ENCODE measurements around the gene HEPHL1.
A peak's percentile ranks its signal among the peaks of the same experiment; 100 is the strongest.

HEPHL1 gene

DNA sequence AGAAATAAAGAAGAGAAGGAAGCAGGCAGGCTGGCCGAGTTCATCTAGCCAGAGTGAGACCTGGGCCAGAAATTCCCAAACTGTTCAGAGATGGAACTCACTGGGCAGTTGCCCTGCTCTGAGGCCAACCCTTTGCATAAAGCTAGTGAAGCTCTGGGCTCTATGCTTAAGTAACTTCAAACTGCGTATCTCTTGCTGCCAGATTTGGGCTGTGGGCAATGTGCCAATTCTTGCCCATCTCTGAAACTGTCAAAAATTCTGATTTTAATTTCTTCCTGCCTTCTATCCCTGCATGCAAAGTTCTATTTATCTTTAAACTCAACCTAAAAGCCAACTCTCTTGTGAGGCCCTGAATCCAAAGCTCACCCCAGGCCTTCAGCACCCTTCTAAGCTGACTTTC, 36.2 kb upstream of the HEPHL1 start:
- H3K4me3 ChIP-seq (ENCODE audit: low read length): no peak overlapping the region
- DNase-seq (ENCODE audit: low read depth): no peak
- TF ChIP-seq, protein P1, sequence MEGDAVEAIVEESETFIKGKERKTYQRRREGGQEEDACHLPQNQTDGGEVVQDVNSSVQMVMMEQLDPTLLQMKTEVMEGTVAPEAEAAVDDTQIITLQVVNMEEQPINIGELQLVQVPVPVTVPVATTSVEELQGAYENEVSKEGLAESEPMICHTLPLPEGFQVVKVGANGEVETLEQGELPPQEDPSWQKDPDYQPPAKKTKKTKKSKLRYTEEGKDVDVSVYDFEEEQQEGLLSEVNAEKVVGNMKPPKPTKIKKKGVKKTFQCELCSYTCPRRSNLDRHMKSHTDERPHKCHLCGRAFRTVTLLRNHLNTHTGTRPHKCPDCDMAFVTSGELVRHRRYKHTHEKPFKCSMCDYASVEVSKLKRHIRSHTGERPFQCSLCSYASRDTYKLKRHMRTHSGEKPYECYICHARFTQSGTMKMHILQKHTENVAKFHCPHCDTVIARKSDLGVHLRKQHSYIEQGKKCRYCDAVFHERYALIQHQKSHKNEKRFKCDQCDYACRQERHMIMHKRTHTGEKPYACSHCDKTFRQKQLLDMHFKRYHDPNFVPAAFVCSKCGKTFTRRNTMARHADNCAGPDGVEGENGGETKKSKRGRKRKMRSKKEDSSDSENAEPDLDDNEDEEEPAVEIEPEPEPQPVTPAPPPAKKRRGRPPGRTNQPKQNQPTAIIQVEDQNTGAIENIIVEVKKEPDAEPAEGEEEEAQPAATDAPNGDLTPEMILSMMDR (IDR thresholded peaks at IDR 0.05; ENCODE audit: insufficient read depth, low read depth, low read length, missing control alignments): no peak

DNA sequence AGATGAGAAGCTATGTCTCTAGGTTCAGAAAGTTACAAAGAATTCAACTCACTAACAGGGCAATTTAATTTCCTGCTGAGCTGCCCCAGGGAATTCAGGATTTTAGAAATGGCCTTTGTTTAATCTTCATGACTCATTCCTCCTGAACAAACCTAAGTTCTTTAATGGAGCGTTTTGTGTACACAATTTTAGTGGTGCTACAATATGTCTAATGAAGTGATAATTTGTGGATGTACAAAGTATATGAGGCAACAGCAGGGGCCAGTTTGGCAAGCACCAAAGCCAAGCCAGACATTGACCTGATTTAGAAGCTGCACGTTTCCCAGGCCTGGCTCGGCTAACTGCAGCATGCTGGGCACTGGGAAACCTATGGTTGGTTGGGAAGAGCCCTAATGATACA, 34.4 kb upstream of the HEPHL1 start:
- TF ChIP-seq, protein P1 (IDR thresholded peaks at IDR 0.05; ENCODE audit: insufficient read depth, low read depth, low read length, missing control alignments): no peak
- no peak overlapping the region for H3K4me3 ChIP-seq (ENCODE audit: low read length)
- peak; percentile 83 for DNase-seq (ENCODE audit: low read depth)

DNA sequence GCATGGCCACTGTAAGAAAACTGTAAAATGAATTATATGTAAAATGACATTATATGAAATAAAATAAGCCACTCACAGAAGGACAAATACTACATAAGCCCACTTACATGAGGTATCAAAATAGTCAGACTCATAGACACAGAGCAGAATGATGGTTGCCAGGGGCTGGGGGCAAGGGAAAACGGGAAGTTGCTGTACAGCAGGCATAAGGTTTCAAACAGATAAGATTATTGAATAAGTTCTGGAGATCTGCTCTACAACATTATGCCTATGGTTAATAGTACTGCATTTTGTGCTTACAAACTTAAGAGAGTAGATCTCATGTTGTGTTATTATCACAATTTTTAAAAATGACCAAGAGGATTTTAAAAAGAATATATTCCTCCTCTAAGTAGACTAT, 32.7 kb upstream of the HEPHL1 start:
- DNase-seq (ENCODE audit: low read depth): no peak
- H3K4me3 ChIP-seq (ENCODE audit: low read length): no peak overlapping the region
- TF ChIP-seq, protein P1 (IDR thresholded peaks at IDR 0.05; ENCODE audit: insufficient read depth, low read depth, low read length, missing control alignments): no peak

DNA sequence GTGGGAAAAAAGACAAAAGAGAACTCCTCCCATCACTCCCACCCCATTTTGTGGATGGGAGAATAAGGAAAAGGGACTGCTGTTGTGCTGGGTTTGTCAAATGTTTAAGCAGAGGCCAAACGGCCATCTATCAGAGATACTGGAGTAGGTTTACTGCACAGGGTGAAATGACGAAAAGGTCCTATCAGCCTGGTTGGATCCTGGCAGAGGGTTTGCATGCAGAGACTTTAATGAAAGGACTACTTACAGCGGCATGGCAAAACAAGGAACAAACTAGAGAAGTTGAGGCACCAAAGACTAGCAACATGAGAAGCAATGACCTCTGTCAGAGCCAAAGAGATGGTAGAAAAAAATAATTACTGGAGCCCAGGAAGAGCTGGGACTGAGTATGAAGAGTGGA, 32.2 kb upstream of the HEPHL1 start:
- no peak overlapping the region for H3K4me3 ChIP-seq (ENCODE audit: low read length)
- no peak for DNase-seq (ENCODE audit: low read depth)
- TF ChIP-seq, protein P1 (IDR thresholded peaks at IDR 0.05; ENCODE audit: insufficient read depth, low read depth, low read length, missing control alignments): no peak

DNA sequence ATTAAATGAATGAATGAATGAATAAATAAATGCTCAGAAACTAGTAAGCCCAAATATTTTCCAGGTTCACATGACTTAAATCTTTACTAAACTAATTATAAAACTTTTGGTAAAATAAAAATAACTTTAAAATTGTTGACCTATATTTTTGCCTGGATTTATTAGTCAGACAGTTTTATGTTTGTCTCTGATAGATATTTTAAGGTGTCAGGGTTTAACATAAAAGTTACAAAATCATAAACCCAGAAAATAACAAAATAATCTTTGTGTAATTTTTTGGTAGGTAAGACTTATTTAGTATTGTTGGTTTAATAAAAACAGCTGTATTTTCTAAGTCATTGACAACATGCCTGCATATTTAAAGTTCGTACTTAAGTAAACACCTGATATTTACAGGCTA, 27.4 kb upstream of the HEPHL1 start:
- no peak for DNase-seq (ENCODE audit: low read depth)
- no peak overlapping the region for H3K4me3 ChIP-seq (ENCODE audit: low read length)
- TF ChIP-seq, protein P1 (IDR thresholded peaks at IDR 0.05; ENCODE audit: insufficient read depth, low read depth, low read length, missing control alignments): no peak

DNA sequence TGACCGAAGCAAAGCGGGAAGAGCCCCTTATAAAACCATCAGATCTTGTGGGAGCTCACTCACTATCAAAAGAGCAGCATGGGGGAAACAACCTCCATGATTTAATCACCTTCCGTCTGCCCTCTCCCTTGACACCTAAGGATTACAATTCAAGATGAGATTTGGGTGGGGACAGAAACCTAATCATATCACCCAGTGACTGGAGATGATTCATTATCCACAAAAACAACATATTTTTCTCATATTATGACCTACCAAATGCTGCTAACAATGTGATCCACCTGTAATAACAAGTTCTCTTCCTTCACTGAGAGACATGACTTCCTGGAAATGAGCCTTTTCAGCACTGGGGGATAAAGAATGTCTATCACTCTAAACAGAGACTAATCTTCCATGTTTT, 23.4 kb upstream of the HEPHL1 start:
- DNase-seq (ENCODE audit: low read depth): peak; percentile 52
- TF ChIP-seq, protein P1 (IDR thresholded peaks at IDR 0.05; ENCODE audit: insufficient read depth, low read depth, low read length, missing control alignments): no peak

DNA sequence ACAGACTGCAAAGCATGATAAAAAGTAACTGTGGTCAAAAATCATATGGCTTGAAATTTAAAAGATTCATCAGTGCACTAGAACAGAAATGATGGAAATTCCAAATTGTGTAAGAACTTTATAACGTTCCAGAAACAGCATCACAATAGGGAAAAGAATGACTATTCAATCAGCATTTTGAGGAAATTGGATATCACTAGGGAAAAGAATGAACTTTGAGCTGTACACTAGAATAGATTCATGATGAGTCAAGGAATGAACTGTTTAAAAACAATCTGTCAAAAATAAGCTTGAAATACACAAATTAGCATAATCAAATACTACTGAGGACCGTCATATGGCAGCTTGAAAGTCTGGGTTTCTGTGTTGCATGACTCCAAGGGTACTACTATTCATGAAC, 20.5 kb upstream of the HEPHL1 start:
- TF ChIP-seq, protein P1 (IDR thresholded peaks at IDR 0.05; ENCODE audit: insufficient read depth, low read depth, low read length, missing control alignments): no peak
- DNase-seq (ENCODE audit: low read depth): no peak
- H3K4me3 ChIP-seq (ENCODE audit: low read length): no peak overlapping the region

More for the DNA sequence above, 23.4 kb upstream of the HEPHL1 start:
- no peak overlapping the region for H3K4me3 ChIP-seq (ENCODE audit: low read length)

Data from epithelial cell of esophagus (primary cell).